ENCODE measurements around the gene GTF2A2.

Gene GTF2A2

GRCh38 chr15:59605994-59606393, 51.3 kb downstream of the GTF2A2 start:
- no peak for DNase-seq (ENCODE audit: low spot score)

DNA sequence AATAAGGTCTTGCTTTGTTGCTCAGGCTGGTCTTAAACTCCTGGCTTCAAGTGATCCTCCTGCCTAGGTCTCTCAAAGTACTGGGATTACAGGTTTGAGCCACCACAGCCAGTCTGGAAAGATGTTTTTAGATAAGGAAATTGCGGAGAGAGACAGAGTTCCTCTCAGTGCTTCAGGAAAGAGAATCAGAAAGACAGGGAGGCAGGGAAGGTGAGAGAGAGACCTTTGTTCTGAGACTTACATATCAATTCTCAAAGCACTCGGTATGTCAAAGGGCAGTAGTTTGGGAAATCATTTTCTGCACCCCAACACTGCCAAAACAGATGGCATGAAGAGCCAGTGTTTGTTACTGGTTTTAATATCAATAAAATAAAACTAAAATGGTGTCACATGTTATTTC, 58.9 kb downstream of the GTF2A2 start:
- no peak for DNase-seq (ENCODE audit: low spot score)

DNA sequence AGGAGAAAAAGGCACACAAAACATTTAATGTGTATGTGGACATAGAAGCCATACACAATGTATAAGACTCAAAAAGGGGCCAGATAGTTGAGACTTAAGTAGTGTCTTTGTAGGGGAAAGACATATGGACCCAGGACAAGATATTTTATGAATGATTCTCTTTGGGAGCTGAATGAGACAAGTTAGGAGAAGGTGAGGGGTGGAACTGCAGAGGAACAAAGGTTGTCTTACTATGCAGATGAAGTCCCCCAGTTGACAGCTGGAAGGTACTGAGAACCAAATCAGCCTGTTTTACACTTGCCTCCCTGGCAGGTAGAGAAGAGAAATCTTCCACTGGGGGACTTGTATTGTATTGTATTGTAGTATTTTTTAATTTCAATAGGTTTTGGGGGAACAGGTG, 60.7 kb downstream of the GTF2A2 start:
- DNase-seq (ENCODE audit: low spot score) = no peak

GRCh38 chr15:59595434-59595915, 61.8 kb downstream of the GTF2A2 start:
- no peak for DNase-seq (ENCODE audit: low spot score)

DNA sequence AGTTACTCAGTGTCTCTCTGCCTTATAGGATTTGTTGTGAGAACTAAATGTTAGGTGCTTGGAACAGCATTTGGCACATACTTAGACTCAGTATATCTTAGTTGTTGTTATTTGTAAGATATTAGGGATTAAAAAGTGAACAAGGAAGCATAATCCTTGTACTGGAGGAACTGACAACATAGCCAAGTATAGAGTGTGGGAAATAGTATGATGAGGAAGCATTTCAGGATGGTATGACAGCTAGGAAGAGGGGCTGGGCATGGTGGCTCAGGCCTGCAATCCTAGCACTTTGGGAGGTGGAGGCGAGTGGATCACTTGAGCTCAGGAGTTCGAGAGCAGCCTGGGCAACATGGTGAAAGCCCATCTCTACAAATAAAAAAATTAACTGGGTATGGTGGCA, 62.3 kb downstream of the GTF2A2 start:
- no peak for DNase-seq (ENCODE audit: low spot score)

DNA sequence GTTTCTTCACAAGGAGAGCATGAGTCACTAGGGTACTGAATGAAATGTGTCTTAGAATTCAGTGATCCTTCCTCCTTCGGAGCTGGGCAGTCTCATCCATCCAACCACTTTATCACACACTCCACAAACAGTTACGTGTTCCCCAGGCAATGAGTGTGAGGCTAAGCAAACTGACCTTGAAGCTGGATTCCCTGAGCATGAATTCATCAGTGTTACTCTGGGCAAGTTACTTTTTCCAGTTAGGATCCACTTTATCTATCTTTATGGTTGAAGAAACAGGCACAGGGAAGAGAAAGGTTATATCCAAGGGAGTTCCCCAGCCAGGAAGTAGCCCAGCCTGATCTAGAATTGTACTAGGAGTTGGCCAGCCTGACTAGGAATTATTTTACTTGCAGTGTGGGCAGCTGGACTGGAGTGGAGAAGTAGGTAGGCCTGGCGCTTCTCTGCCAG, 62.8 kb downstream of the GTF2A2 start:
- DNase-seq (ENCODE audit: low spot score) = no peak

DNA sequence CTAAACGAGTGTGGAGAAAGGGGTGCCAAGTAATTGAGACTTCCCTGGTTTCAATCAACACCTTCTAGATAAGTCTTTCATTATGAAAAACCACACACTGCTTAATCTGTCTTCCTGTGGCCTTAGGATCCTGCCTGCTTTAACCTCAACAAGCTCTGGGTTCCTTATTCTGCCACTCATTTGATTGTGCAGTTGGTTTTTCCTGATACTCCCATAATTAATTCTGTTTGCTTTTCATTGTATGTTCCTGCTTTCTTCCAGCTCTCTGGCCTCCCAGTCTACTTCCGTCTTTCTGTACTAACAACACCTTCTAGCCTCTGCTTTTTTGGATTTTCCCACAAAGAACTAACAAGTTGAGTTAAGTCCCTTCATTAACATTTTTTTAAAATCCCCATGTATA, 66.0 kb downstream of the GTF2A2 start:
- DNase-seq (ENCODE audit: low spot score) = no peak

GRCh38 chr15:59590027-59590426, 67.3 kb downstream of the GTF2A2 start:
- no peak for DNase-seq (ENCODE audit: low spot score)

All from left forelimb (tissue), 1 donor.